Common myeloid progenitor, CD34-positive (primary cell): Measurements from ENCODE around the gene SPACA9. TPM values are rescaled to one million over a fixed set of nuclear protein-coding genes. Genes with fewer than 3 reads are reported as not detected.

Experiments used
- CTCF ChIA-PET: fragments of 350-600 bp; sonication (Branson Sonifier 250); formaldehyde crosslinking; loops from one replicate; lab custom pipeline; 2021; ENCODE audit warnings: antibody characterized with exemption; lab: Charles Lee
- POLR2A ChIA-PET: fragments of 350-600 bp; sonication (Branson Sonifier 250); formaldehyde crosslinking; loops from one replicate; lab custom pipeline; 2021; ENCODE audit warnings: antibody characterized with exemption; lab: Charles Lee
- DNase-seq, 3 donors: peaks; one replicate each; pipeline versions ENCODE4 v3.0.0 to v3.0.0-alpha.2; 2013
- H3K27ac ChIP-seq, 2 experiments: 1 replicate in 1 of 2; 2 replicates in 1 of 2; pipeline ENCODE4 v1.7.0; 2013; ENCODE audit warnings: inconsistent platforms in 2 of 2, low read length in 2 of 2, mild to moderate bottlenecking in 2 of 2, low read depth in 1 of 2, moderate library complexity in 1 of 2; ENCODE audit not compliant: severe bottlenecking in 2 of 2, insufficient read depth in 1 of 2, poor library complexity in 1 of 2
- H3K27me3 ChIP-seq, 5 experiments: replicated peaks in 2 of 5; 1 replicate in 3 of 5; 2 replicates in 2 of 5; pipeline versions ENCODE4 v1.6.1 to v1.7.0; 2013; ENCODE audit warnings: low read length in 4 of 5, mild to moderate bottlenecking in 2 of 5, moderate library complexity in 2 of 5, inconsistent platforms in 1 of 5; ENCODE audit not compliant: insufficient read depth in 5 of 5, control insufficient read depth in 4 of 5
- H3K36me3 ChIP-seq, 4 experiments: 1 replicate in 2 of 4; 2 replicates in 2 of 4; pipeline versions ENCODE4 v1.6.1 to v1.7.0; 2013; ENCODE audit warnings: low read length in 3 of 4, control low read depth in 1 of 4, mild to moderate bottlenecking in 1 of 4; ENCODE audit not compliant: control insufficient read depth in 4 of 4, insufficient read depth in 4 of 4
- H3K4me1 ChIP-seq, 4 experiments: 1 replicate in 3 of 4; 2 replicates in 1 of 4; pipeline versions ENCODE4 v1.6.1 to v1.7.1; 2013; ENCODE audit warnings: low read length in 3 of 4, mild to moderate bottlenecking in 3 of 4, control low read depth in 1 of 4, inconsistent platforms in 1 of 4, moderate library complexity in 1 of 4; ENCODE audit not compliant: control insufficient read depth in 4 of 4, insufficient read depth in 4 of 4; ENCODE audit errors: control extremely low read depth in 1 of 4
- H3K4me3 ChIP-seq, 7 experiments: 1 replicate in 4 of 7; 2 replicates in 3 of 7; pipeline versions ENCODE4 v1.5.1 to v1.7.0; 2013; ENCODE audit warnings: mild to moderate bottlenecking in 7 of 7, low read length in 6 of 7, moderate library complexity in 6 of 7, inconsistent platforms in 2 of 7, low read depth in 2 of 7, control low read depth in 1 of 7; ENCODE audit not compliant: insufficient read depth in 4 of 7, control insufficient read depth in 1 of 7; ENCODE audit errors: extremely low read depth in 1 of 7
- H3K9me3 ChIP-seq, 5 experiments: 1 replicate in 4 of 5; 2 replicates in 1 of 5; pipeline versions ENCODE4 v1.6.1 to v1.7.1; 2013; ENCODE audit warnings: low read length in 4 of 5, mild to moderate bottlenecking in 2 of 5, inconsistent platforms in 1 of 5, low read depth in 1 of 5, moderate library complexity in 1 of 5; ENCODE audit not compliant: control insufficient read depth in 4 of 5, insufficient read depth in 2 of 5; ENCODE audit errors: control extremely low read depth in 1 of 5
- WGBS: methylation state at CpG from one replicate; pipeline ENCODE4 v1.1.5; 2013; ENCODE audit not compliant: insufficient coverage; 5-methylcytosine and 5-hydroxymethylcytosine counted together
- polyA plus RNA-seq: library from polyadenylated mRNA; unstranded; fragments of 120-200 nt; gene quantifications from one replicate; pipeline ENCODE4 v1.2.1, GENCODE V29; 2013

The SPACA9 gene
- 8.3 TPM for polyA plus RNA-seq

DNA sequence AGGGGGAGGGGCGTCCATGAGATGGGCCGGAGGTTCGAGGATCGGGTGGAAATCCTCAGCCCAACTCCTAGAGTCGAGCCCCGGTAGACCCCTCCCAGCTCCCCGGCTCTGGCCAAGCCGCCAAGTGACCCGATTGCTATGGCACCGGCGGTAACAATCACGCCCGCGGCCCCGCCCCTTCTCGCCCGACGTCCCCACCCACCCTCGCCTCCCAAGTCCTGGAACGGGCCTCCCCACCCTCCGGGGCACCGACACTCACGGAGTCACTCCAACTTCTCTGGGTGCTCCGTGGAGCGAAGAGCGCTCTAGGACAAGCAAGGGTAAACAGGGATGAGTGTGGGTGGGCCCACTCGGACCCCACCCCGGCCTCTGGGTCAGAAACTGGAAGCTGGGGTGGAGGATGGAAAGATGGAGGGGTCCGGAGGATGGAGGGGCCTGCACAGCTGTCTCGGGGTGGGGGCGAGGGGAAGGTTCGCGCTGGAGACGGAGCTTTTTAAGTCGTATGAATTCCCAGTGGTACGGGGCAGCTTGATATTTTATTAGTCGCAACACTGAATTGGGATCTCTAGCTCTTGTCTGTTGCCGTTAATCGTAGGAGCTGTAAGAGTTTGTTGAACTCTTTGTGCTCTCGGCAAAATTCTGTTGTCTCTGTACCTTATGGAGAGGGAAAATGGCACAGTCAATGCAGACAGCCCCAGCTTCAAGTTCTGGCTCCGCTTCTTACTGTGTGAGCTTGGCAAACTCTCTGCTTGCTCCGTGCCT, at the start of gene SPACA9:
SPACA9 (plus strand) TSS at position 204 of the 762 bp plus-strand sequence. CDS start 5,050 bp downstream, outside the sequence.
- Histone ChIP-seq H3K4me1 (peaks cover 0 to 56% (median 43%) of the 10 kb centered on the region in 4 experiments), H3K27me3 (peaks cover 0 to 3% (median 0%) of the 10 kb centered on the region in 5 experiments), H3K27ac (peak within 1 kb of the TSS in 1 of 2 experiments; percentile 84), H3K9me3 (no peaks in the 10 kb centered on the region), H3K36me3 (no peaks in the 10 kb centered on the region), H3K4me3 (peak within 1 kb of the TSS; percentile 82 to 95 (median 90))
- CTCF ChIA-PET: interaction anchor here (1.2 kb wide), 1 partner anchor 23 kb away, joined by 7 read pairs; no protein-coding TSS in a partner anchor
- peak in 1 of 3 donors; percentile 21 for DNase-seq
- POLR2A ChIA-PET: no interaction called here
- WGBS: 66% methylated on average over 18 of the region's 42 CpGs

DNA sequence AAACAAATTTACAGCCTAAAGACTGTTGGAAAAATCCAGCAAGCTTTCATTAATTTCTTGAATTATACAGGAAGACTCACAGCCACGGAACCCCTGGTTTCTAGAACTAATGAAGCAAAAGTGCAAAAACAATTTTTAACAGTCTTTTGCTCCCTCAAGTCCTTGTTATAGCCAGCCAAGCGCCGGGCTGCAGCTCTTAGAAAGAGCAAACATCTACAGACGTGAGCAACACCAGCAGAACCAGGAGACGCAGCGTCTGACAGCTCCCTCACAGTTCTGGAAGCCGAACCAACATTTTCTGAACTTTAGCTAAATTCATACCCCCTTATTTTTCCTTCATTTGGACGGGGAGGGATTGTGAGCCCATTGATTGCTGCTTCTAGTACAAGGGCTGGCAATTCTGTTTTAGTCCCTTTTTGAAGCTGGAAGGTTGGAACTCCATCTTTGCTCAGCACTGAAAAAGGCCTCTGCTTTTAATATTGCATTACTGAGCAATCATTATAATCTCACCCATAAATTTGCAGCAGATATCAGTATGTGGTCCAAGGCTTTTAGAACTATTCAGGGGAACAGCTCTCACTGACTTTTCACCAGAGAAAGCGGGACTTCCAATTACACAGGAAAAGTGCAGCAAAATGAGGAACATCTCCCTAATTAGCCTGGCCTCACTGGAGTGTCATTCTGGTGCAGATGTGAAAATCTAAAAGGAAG, 46.4 kb upstream of the SPACA9 start:
- ChIA-PET CTCF (interaction anchor here (1.2 to 1.7 kb wide), 2 partner anchors 12 to 45 kb away, joined by 3 to 5 read pairs; partner anchors contain the start of gene AK8), POLR2A (no interaction called here)
- no peak for DNase-seq
- Histone ChIP-seq H3K4me1 (no peaks in the 10 kb centered on the region), H3K36me3 (no peaks in the 10 kb centered on the region), H3K27ac (no peak overlapping the region), H3K4me3 (no peak overlapping the region), H3K9me3 (no peaks in the 10 kb centered on the region), H3K27me3 (peaks cover 0 to 3% (median 0%) of the 10 kb centered on the region in 5 experiments)
- whole genome bisulfite sequencing: 92% methylated on average over 7 of the region's 9 CpGs

DNA sequence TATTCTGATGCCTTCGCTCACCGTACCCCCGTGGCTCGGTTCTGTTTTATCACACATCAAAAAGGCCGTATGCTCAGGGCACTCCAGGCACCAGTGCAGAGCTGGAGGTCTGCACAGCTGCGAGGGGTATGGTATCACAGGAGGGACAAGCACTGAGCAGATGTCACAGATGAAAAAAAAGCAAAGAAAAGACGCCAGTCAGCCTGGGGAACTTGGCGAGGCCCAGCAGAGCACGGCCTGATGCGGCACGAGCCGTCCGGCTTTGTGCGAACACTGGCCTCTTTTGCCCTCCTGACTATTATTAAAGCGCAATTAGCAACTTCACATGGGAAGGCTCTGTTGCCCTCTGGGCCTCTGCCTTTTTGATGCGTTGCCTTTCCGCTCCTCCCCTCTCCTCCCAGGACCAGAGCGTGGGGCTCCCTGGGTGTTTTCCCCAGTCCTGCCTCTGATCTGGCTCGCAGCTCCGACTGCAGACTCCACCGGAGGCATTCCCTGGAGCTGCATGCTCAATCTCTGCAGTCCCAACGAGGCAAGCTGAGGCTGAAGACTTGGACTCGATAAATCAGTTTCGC, 45.1 kb upstream of the SPACA9 start:
- Histone ChIP-seq H3K4me3 (no peak overlapping the region), H3K4me1 (no peaks in the 10 kb centered on the region), H3K27me3 (peaks cover 0 to 4% (median 0%) of the 10 kb centered on the region in 5 experiments), H3K27ac (no peak overlapping the region), H3K9me3 (no peaks in the 10 kb centered on the region), H3K36me3 (no peaks in the 10 kb centered on the region)
- POLR2A ChIA-PET: no interaction called here
- WGBS: 96% methylated on average over 21 of the region's 24 CpGs
- CTCF ChIA-PET: no interaction called here
- DNase-seq: no peak

DNA sequence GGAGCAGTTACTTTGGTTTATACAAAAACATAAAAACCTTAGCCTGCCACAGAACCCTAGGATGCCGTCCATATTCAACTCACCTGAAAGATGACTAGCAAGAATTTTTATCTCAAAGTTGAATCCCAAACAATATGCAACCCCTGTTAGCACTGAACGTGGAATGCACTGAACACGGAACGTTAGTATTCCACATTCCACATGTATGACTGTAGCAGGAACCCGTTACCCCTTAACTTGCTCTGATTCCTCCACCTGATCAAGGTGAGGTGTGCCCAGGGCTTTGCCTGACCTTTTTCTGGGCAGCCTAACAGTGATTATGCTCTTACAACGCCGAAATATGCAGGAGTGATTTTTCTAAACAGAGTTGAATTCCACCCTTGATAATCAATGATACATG, 44.4 kb upstream of the SPACA9 start:
- POLR2A ChIA-PET: no interaction called here
- 98% methylated on average over 7 of the region's 7 CpGs for WGBS
- Histone ChIP-seq H3K4me3 (no peak overlapping the region), H3K27ac (no peak overlapping the region), H3K4me1 (no peaks in the 10 kb centered on the region), H3K27me3 (peaks cover 0 to 4% (median 0%) of the 10 kb centered on the region in 5 experiments), H3K9me3 (no peaks in the 10 kb centered on the region), H3K36me3 (no peaks in the 10 kb centered on the region)
- no peak for DNase-seq
- CTCF ChIA-PET: no interaction called here

DNA sequence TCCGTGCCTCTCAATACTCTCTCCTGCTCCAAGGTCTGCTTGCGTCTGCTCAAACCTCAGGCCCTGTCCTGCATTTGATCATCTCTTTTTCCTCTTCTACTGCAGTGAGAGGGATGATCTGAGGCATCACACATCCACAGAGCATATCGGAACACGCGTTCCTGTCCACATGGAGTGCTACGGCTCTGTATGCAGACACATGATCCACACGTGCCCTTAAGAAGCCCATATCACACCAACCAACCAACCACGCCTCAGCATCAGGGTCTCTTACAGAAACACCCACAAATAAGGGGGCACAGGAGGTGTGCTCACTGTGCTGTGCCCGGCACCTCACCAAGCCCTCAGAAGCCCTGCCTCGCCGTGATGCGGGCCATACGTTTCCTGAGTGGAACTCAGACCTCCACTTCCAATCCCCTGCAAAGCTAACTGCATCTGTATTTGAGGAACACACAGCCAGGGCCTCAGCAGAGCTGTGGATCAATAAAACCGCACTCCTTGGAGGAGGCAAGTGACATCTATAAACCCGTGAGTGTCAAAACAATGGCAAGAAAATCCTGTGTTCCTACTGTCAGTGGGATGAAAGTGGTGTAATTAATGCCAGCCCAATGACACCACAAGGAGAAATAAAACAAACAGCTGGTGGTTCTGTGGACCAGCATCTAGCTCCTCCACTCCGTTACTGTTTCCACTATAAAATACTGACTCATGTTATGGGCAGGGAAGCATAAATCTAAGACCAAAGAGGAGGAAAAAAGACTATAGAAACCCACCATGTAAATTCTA, 41.0 kb upstream of the SPACA9 start:
- CTCF ChIA-PET: no interaction called here
- WGBS: 94% methylated on average over 12 of the region's 16 CpGs
- no peak overlapping the region for H3K27ac ChIP-seq
- peaks cover 0 to 2% (median 0%) of the 10 kb centered on the region in 5 experiments for H3K27me3 ChIP-seq
- H3K36me3 ChIP-seq: no peaks in the 10 kb centered on the region
- H3K4me1 ChIP-seq: no peaks in the 10 kb centered on the region
- DNase-seq: no peak
- no peak overlapping the region for H3K4me3 ChIP-seq
- H3K9me3 ChIP-seq: no peaks in the 10 kb centered on the region
- POLR2A ChIA-PET: no interaction called here

DNA sequence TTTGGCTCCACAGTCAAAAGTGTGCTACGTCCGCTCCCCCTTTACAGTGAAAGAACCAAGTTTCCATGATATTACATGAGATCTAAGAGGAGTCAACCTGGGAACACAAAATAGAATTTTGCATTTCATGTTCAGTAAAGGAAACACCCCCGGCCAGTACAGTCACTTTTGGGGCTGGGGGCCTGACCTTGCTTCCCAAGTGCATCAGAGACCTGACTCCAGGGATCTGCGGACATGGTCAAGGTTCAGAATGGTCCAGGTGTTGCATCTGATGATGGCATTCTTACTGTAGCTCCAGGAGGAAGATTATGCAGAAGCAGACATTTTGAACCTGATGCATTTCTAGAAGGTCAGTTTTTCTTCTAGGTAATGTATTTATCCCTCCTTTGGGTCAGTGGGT, 40.4 kb upstream of the SPACA9 start:
- no peaks in the 10 kb centered on the region for H3K9me3 ChIP-seq
- no peaks in the 10 kb centered on the region for H3K4me1 ChIP-seq
- H3K36me3 ChIP-seq: no peaks in the 10 kb centered on the region
- ChIA-PET CTCF (interaction anchor here (0.7 kb wide), 1 partner anchor 11 kb away, joined by 3 read pairs; no protein-coding TSS in a partner anchor), POLR2A (no interaction called here)
- 100% methylated on average over 4 of the region's 4 CpGs for WGBS
- peaks cover 0 to 2% (median 0%) of the 10 kb centered on the region in 5 experiments for H3K27me3 ChIP-seq
- no peak overlapping the region for H3K27ac ChIP-seq
- no peak overlapping the region for H3K4me3 ChIP-seq
- DNase-seq: no peak
